ENCODE results near the gene BCAR1. TPM values are rescaled to one million over a fixed set of nuclear protein-coding genes. Genes with fewer than 3 reads are reported as not detected.

The BCAR1 gene
- total RNA-seq, 1 experiment from 2014 or later = 95.6 TPM

DNA sequence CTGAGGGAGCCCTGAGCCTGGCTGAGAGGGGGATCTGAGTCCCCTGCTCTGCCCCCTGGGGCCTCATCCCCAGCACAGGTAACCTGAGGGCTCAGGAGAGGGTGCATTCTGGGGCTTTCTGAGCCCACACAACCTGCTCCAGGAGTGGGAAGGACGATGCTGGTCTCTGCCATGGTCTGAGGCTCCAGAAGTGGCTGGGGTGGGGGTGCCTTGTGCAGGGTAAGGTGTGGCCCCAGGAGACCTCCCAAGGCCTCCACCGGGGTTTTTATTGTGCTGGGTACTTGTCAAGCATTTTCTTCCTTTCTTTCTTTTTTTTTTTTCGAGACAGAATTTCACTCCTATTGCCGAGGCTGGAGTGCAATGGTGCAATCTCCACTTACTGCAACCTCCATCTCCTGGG is 32.3 kb downstream of the BCAR1 start:
- ATAC-seq (no peak), DNase-seq (ENCODE audit: low spot score) (no peak)
- no peaks in the 10 kb centered on the region for H3K4me1 Mint-ChIP-seq
- H3K27me3 Mint-ChIP-seq (ENCODE audit: low read depth) = no peaks in the 10 kb centered on the region
- no peaks in the 10 kb centered on the region for H3K9me3 Mint-ChIP-seq
- CTCF ChIA-PET = no interaction called here
- POLR2A ChIA-PET = interaction anchor here (1.0 kb wide), 1 partner anchor 42 kb away, joined by 4 read pairs; no protein-coding TSS in a partner anchor
- no peak overlapping the region for H3K4me3 Mint-ChIP-seq
- no peak for TF ChIP-seq ZNF423 (CRISPR knock-in tag; IDR thresholded peaks at IDR 0.05)
- TF ChIP-seq ZNF416 (CRISPR knock-in tag; IDR thresholded peaks at IDR 0.05) = no peak
- no peak for TF ChIP-seq TEAD4 (CRISPR knock-in tag; IDR thresholded peaks at IDR 0.05)
- no peak for TF ChIP-seq GABPB1 (CRISPR knock-in tag; IDR thresholded peaks at IDR 0.05)
- no peak for TF ChIP-seq TCF7 (CRISPR knock-in tag; IDR thresholded peaks at IDR 0.05; ENCODE audit: low read depth)
- TF ChIP-seq, protein P1, sequence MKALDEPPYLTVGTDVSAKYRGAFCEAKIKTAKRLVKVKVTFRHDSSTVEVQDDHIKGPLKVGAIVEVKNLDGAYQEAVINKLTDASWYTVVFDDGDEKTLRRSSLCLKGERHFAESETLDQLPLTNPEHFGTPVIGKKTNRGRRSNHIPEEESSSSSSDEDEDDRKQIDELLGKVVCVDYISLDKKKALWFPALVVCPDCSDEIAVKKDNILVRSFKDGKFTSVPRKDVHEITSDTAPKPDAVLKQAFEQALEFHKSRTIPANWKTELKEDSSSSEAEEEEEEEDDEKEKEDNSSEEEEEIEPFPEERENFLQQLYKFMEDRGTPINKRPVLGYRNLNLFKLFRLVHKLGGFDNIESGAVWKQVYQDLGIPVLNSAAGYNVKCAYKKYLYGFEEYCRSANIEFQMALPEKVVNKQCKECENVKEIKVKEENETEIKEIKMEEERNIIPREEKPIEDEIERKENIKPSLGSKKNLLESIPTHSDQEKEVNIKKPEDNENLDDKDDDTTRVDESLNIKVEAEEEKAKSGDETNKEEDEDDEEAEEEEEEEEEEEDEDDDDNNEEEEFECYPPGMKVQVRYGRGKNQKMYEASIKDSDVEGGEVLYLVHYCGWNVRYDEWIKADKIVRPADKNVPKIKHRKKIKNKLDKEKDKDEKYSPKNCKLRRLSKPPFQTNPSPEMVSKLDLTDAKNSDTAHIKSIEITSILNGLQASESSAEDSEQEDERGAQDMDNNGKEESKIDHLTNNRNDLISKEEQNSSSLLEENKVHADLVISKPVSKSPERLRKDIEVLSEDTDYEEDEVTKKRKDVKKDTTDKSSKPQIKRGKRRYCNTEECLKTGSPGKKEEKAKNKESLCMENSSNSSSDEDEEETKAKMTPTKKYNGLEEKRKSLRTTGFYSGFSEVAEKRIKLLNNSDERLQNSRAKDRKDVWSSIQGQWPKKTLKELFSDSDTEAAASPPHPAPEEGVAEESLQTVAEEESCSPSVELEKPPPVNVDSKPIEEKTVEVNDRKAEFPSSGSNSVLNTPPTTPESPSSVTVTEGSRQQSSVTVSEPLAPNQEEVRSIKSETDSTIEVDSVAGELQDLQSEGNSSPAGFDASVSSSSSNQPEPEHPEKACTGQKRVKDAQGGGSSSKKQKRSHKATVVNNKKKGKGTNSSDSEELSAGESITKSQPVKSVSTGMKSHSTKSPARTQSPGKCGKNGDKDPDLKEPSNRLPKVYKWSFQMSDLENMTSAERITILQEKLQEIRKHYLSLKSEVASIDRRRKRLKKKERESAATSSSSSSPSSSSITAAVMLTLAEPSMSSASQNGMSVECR (CRISPR knock-in tag; IDR thresholded peaks at IDR 0.05; ENCODE audit: borderline replicate concordance) = no peak
- TF ChIP-seq, protein P2, sequence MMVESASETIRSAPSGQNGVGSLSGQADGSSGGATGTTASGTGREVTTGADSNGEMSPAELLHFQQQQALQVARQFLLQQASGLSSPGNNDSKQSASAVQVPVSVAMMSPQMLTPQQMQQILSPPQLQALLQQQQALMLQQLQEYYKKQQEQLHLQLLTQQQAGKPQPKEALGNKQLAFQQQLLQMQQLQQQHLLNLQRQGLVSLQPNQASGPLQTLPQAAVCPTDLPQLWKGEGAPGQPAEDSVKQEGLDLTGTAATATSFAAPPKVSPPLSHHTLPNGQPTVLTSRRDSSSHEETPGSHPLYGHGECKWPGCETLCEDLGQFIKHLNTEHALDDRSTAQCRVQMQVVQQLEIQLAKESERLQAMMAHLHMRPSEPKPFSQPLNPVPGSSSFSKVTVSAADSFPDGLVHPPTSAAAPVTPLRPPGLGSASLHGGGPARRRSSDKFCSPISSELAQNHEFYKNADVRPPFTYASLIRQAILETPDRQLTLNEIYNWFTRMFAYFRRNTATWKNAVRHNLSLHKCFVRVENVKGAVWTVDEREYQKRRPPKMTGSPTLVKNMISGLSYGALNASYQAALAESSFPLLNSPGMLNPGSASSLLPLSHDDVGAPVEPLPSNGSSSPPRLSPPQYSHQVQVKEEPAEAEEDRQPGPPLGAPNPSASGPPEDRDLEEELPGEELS (CRISPR knock-in tag; IDR thresholded peaks at IDR 0.05) = no peak
- no peak overlapping the region for H3K27ac Mint-ChIP-seq
- no peaks in the 10 kb centered on the region for H3K36me3 Mint-ChIP-seq

DNA sequence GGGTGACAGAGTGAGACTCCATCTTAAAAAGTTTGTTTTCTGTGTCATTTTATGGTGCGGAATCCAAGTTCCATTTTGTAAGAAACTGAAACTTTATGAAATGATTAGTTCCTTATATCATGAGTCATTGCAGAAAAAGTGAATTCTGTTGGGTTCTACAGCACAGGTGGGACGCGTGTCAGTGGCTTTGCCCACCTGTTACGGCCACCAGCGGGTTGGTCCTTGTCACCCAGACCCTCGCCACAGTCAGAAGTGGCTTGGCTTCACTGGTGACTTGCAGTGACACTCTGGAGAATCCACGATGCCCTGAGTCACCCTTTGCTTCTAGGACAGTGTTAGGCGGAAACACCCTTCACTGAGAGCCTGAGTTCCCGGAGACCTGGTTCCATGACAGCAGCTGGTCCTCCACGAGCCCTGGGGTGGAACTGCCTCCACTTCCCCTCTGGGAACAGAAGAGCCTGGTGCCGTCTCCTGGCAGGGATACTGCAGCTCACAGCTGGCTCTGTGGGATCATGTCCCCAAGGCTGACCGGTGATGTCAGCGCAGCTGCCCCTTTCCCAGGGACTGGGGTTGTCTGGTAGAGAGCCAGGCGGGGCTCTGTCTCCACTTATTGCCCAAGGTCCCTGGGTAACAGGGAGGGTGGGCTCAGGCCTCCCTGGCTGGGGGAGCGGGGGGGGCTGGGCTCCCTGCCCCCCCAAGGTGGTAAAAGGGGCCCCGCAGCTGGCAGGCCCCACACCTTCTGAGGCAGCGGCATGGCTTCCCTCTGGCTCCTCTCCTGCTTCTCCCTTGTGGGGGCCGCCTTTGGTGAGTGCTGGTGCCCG is 33.0 kb downstream of the BCAR1 start, which contains the start of gene CTRB1:
CTRB1 (plus strand) TSS at position 733 of the 821 bp plus-strand sequence; CDS start at position 753, 20 bp downstream.
- ATAC-seq (no peak), DNase-seq (ENCODE audit: low spot score) (no peak)
- Mint-ChIP-seq H3K9me3 (no peaks in the 10 kb centered on the region), H3K4me1 (no peaks in the 10 kb centered on the region), H3K36me3 (no peaks in the 10 kb centered on the region), H3K4me3 (no peak within 1 kb of the TSS), H3K27ac (no peak within 1 kb of the TSS), H3K27me3 (ENCODE audit: low read depth) (no peaks in the 10 kb centered on the region)
- POLR2A ChIA-PET = no interaction called here
- CTCF ChIA-PET = interaction anchor here (3.0 kb wide), 1 partner anchor 15 kb away, joined by 12 read pairs; no protein-coding TSS in a partner anchor
- TF ChIP-seq, protein P3, sequence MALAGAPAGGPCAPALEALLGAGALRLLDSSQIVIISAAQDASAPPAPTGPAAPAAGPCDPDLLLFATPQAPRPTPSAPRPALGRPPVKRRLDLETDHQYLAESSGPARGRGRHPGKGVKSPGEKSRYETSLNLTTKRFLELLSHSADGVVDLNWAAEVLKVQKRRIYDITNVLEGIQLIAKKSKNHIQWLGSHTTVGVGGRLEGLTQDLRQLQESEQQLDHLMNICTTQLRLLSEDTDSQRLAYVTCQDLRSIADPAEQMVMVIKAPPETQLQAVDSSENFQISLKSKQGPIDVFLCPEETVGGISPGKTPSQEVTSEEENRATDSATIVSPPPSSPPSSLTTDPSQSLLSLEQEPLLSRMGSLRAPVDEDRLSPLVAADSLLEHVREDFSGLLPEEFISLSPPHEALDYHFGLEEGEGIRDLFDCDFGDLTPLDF (CRISPR knock-in tag; IDR thresholded peaks at IDR 0.05) = no peak
- TF ChIP-seq GRHL2 (CRISPR knock-in tag; IDR thresholded peaks at IDR 0.05; ENCODE audit: insufficient replicate concordance, severe bottlenecking) (no peak), SP1 (CRISPR knock-in tag; conservative IDR thresholded peaks at IDR 0.05) (no peak), JUN (CRISPR knock-in tag; IDR thresholded peaks at IDR 0.05) (no peak), NFE2L1 (CRISPR knock-in tag; IDR thresholded peaks at IDR 0.05) (no peak), FOXK1 (CRISPR knock-in tag; IDR thresholded peaks at IDR 0.05) (no peak)
- TF ChIP-seq, protein P4, sequence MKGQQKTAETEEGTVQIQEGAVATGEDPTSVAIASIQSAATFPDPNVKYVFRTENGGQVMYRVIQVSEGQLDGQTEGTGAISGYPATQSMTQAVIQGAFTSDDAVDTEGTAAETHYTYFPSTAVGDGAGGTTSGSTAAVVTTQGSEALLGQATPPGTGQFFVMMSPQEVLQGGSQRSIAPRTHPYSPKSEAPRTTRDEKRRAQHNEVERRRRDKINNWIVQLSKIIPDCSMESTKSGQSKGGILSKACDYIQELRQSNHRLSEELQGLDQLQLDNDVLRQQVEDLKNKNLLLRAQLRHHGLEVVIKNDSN (CRISPR knock-in tag; IDR thresholded peaks at IDR 0.05) = no peak
- TF ChIP-seq, protein P5, sequence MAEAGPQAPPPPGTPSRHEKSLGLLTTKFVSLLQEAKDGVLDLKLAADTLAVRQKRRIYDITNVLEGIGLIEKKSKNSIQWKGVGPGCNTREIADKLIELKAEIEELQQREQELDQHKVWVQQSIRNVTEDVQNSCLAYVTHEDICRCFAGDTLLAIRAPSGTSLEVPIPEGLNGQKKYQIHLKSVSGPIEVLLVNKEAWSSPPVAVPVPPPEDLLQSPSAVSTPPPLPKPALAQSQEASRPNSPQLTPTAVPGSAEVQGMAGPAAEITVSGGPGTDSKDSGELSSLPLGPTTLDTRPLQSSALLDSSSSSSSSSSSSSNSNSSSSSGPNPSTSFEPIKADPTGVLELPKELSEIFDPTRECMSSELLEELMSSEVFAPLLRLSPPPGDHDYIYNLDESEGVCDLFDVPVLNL (CRISPR knock-in tag; IDR thresholded peaks at IDR 0.05; ENCODE audit: borderline replicate concordance, low read depth) = no peak
- TF ChIP-seq, protein P6, sequence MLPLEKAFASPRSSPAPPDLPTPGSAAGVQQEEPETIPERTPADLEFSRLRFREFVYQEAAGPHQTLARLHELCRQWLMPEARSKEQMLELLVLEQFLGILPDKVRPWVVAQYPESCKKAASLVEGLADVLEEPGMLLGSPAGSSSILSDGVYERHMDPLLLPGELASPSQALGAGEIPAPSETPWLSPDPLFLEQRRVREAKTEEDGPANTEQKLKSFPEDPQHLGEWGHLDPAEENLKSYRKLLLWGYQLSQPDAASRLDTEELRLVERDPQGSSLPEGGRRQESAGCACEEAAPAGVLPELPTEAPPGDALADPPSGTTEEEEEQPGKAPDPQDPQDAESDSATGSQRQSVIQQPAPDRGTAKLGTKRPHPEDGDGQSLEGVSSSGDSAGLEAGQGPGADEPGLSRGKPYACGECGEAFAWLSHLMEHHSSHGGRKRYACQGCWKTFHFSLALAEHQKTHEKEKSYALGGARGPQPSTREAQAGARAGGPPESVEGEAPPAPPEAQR (CRISPR knock-in tag; IDR thresholded peaks at IDR 0.05) = no peak
- TF ChIP-seq, protein P7, sequence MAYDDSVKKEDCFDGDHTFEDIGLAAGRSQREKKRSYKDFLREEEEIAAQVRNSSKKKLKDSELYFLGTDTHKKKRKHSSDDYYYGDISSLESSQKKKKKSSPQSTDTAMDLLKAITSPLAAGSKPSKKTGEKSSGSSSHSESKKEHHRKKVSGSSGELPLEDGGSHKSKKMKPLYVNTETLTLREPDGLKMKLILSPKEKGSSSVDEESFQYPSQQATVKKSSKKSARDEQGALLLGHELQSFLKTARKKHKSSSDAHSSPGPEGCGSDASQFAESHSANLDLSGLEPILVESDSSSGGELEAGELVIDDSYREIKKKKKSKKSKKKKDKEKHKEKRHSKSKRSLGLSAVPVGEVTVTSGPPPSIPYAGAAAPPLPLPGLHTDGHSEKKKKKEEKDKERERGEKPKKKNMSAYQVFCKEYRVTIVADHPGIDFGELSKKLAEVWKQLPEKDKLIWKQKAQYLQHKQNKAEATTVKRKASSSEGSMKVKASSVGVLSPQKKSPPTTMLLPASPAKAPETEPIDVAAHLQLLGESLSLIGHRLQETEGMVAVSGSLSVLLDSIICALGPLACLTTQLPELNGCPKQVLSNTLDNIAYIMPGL (CRISPR knock-in tag; IDR thresholded peaks at IDR 0.05) = no peak

All from WTC11 (cell line).